ENCODE data around the gene WDR37. TPM values are rescaled to one million over a fixed set of nuclear protein-coding genes. Genes with fewer than 3 reads are reported as not detected.

The WDR37 gene
- polyA plus RNA-seq, 2 of the 4 experiments (the other 2 are of a cell fraction) = 5.9 to 7.1 TPM

GRCh38 chr10:1044146-1044545 is 12.0 kb upstream of the WDR37 start:
- no peak overlapping the region for H3K4me3 ChIP-seq
- ATAC-seq = no peak
- 90% methylated on average over 4 of the region's 4 CpGs for WGBS (ENCODE audit: missing lambda C conversion rate)
- no peak for FAIRE-seq
- H3K27ac ChIP-seq = no peak overlapping the region
- CTCF ChIA-PET = interaction anchor here (0.8 kb wide), 1 partner anchor 15 kb away, joined by 3 read pairs; no protein-coding TSS in a partner anchor
- no peak overlapping the region for H3K4me2 ChIP-seq
- TF ChIP-seq HEYL (CRISPR knock-in tag; IDR thresholded peaks at IDR 0.05) = no peak
- TF ChIP-seq ZFP36 (IDR thresholded peaks at IDR 0.05; ENCODE audit: borderline replicate concordance, partially characterized antibody) = no peak
- TF ChIP-seq PBX3 (IDR thresholded peaks at IDR 0.05) = no peak
- no peak for TF ChIP-seq EHF (CRISPR knock-in tag; IDR thresholded peaks at IDR 0.05)
- TF ChIP-seq ATOH8 (CRISPR knock-in tag; IDR thresholded peaks at IDR 0.05; ENCODE audit: low read depth) = no peak
- no peak for TF ChIP-seq CHD4 (IDR thresholded peaks at IDR 0.05; ENCODE audit: borderline replicate concordance)
- no peak for TF ChIP-seq REST (IDR thresholded peaks at IDR 0.05)
- TF ChIP-seq HDAC2 (IDR thresholded peaks at IDR 0.05) = no peak
- no peak for TF ChIP-seq POLR2AphosphoS2 (conservative IDR thresholded peaks at IDR 0.05; ENCODE audit: low read length)
- TF ChIP-seq SMC3 (IDR thresholded peaks at IDR 0.05) = no peak
- TF ChIP-seq NFE2L2 (conservative IDR thresholded peaks at IDR 0.05; ENCODE audit: low read length) = no peak
- TF ChIP-seq MAFK (IDR thresholded peaks at IDR 0.05; ENCODE audit: partially characterized antibody) = no peak
- peaks cover 5% of the 10 kb centered on the region; the same call in 1 of the 3 replicates for H3K4me1 ChIP-seq
- POLR2A ChIA-PET = no interaction called here
- no peaks in the 10 kb centered on the region for H3K9me3 ChIP-seq
- DNase-seq (ENCODE audit: low read depth in 1 of 2, low spot score in 1 of 2) = no peak

- ChIA-PET POLR2A (no interaction called here), CTCF (interaction anchor here (1.0 kb wide), 1 partner anchor 9 kb away, joined by 3 read pairs; no protein-coding TSS in a partner anchor)
- 87% methylated on average over 4 of the region's 4 CpGs for WGBS (ENCODE audit: missing lambda C conversion rate)
- FAIRE-seq (no peak), ATAC-seq (no peak), DNase-seq (ENCODE audit: low read depth in 1 of 2, low spot score in 1 of 2) (no peak)
- Histone ChIP-seq H3K9me3 (no peaks in the 10 kb centered on the region), H3K4me3 (no peak overlapping the region), H3K4me1 (peaks cover 5% of the 10 kb centered on the region; the same call in 1 of the 3 replicates), H3K4me2 (no peak overlapping the region), H3K27ac (no peak overlapping the region)
- TF ChIP-seq HOXA7 (CRISPR knock-in tag; IDR thresholded peaks at IDR 0.05) = peak; percentile 87
- no peak for TF ChIP-seq USF2 (IDR thresholded peaks at IDR 0.05)
Measured at GRCh38 chr10:1044964-1045363, 11.2 kb upstream of the WDR37 start.

- no peaks in the 10 kb centered on the region for H3K9me3 ChIP-seq
- H3K4me3 ChIP-seq = no peak overlapping the region
- no peak overlapping the region for H3K4me2 ChIP-seq
- H3K4me1 ChIP-seq = peaks cover 8% of the 10 kb centered on the region
- 85% methylated on average over 6 of the region's 6 CpGs for WGBS (ENCODE audit: missing lambda C conversion rate)
- ChIA-PET POLR2A (no interaction called here), CTCF (interaction anchor here (1.0 kb wide), 1 partner anchor 9 kb away, joined by 3 read pairs; no protein-coding TSS in a partner anchor)
- DNase-seq (ENCODE audit: low read depth in 1 of 2, low spot score in 1 of 2) (no peak), FAIRE-seq (no peak), ATAC-seq (no peak)
- H3K27ac ChIP-seq = no peak overlapping the region
- TF ChIP-seq ATOH8 (CRISPR knock-in tag; IDR thresholded peaks at IDR 0.05; ENCODE audit: low read depth) = no peak
- TF ChIP-seq EHMT2 (IDR thresholded peaks at IDR 0.05; ENCODE audit: low read depth) = no peak
- TF ChIP-seq CEBPB (IDR thresholded peaks at IDR 0.05) = no peak
- TF ChIP-seq TP53 (CRISPR knock-in tag; IDR thresholded peaks at IDR 0.05) = no peak
- TF ChIP-seq HOXA7 (CRISPR knock-in tag; IDR thresholded peaks at IDR 0.05) = no peak
- TF ChIP-seq KDM5A (IDR thresholded peaks at IDR 0.05) = no peak
- TF ChIP-seq CHD4 (IDR thresholded peaks at IDR 0.05; ENCODE audit: borderline replicate concordance) = no peak
- TF ChIP-seq MYC (IDR thresholded peaks at IDR 0.05; ENCODE audit: borderline replicate concordance, low read length) = no peak
- TF ChIP-seq REST (IDR thresholded peaks at IDR 0.05) = no peak
- TF ChIP-seq GATA3 (IDR thresholded peaks at IDR 0.05; ENCODE audit: borderline replicate concordance) = no peak
- no peak for TF ChIP-seq CBX2 (IDR thresholded peaks at IDR 0.05; ENCODE audit: borderline replicate concordance, low read depth)
- TF ChIP-seq E2F6 (IDR thresholded peaks at IDR 0.05; ENCODE audit: borderline replicate concordance, low read depth) = no peak
Measured at GRCh38 chr10:1045415-1045814, 10.8 kb upstream of the WDR37 start.
